PC-3 (cell line): ENCODE measurements around the gene ADGRV1.

Experiments used
- EZH2 ChIP-seq: fragments of 300-600 bp; sonication (generic); IDR thresholded peaks from one replicate; pipeline ENCODE4 v1.6.1; 2017; ENCODE audit warnings: antibody characterized with exemption, mild to moderate bottlenecking, low read length; ENCODE audit not compliant: unreplicated experiment
- EZH2phosphoT487 ChIP-seq: fragments of 300-600 bp; sonication (generic); IDR thresholded peaks from 2 replicates; pipeline ENCODE4 v1.6.1; 2018; ENCODE audit warnings: mild to moderate bottlenecking, antibody characterized with exemption, low read length, borderline replicate concordance
- TF ChIP-seq, protein P1 (sequence below): fragments of 300-600 bp; sonication (generic); conservative IDR thresholded peaks from 2 replicates; pipeline ENCODE4 v1.5.1; 2017; ENCODE audit warnings: antibody characterized with exemption, low read depth, mild to moderate bottlenecking, low read length

DNA sequence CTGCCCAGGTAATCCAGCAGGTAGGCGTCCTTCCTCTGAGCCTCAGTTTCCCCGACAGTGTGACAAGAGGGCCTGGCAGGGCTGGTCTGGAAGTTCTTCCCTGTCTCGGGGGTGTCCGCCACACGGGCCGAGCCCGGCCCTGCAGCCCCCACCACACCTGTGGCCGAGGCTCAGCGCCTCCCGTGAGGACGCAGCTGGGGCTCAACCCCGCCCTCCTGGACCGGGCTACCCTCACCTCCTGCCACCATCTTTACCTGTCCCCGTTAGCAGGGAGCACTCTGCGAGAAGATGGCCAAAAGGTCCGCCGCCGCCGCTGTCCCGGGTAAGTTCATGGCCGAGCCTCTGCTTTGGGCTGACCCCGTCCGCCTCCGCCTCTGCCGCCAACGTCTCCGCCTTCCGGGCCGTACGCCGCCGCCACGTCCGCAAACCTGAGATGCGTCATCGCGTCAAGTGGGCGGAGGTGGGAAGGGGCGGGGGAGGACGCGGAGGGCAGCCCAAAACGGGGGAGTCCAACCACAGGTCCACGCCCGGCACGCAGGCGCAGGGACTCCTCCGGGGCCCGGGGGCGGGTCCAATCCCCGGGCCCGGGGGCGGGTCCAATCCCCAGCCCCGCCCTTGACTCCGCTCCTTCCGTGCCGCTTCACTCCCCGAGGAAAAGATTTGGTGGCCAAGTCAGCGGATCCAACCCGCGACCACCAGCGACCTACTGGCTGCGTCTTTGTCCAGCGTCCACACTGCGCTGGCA, 29.2 kb upstream of the ADGRV1 start, which contains the start of gene LYSMD3:
- TF ChIP-seq, protein P1, sequence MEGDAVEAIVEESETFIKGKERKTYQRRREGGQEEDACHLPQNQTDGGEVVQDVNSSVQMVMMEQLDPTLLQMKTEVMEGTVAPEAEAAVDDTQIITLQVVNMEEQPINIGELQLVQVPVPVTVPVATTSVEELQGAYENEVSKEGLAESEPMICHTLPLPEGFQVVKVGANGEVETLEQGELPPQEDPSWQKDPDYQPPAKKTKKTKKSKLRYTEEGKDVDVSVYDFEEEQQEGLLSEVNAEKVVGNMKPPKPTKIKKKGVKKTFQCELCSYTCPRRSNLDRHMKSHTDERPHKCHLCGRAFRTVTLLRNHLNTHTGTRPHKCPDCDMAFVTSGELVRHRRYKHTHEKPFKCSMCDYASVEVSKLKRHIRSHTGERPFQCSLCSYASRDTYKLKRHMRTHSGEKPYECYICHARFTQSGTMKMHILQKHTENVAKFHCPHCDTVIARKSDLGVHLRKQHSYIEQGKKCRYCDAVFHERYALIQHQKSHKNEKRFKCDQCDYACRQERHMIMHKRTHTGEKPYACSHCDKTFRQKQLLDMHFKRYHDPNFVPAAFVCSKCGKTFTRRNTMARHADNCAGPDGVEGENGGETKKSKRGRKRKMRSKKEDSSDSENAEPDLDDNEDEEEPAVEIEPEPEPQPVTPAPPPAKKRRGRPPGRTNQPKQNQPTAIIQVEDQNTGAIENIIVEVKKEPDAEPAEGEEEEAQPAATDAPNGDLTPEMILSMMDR = no peak
- TF ChIP-seq EZH2phosphoT487 (no peak), EZH2 (no peak)
